Activated naive CD8-positive, alpha-beta T cell treated with anti-CD3 and anti-CD28 coated beads, Interleukin-2, amount 50 U/mL, for 24 hours (primary cell): ENCODE results near the gene MRPS24.
"Not testable (repeated sequence)": the region's sequence is repeated elsewhere in the genome, so short reads cannot be mapped to it uniquely, and the experiment has no call there.

Experiments
- ATAC-seq: fragments of 150-1000 bp; cut with Tn5 transposase; one replicate; pipeline ENCODE4 v1.10.0; 2021
- DNase-seq: peaks from one replicate; pipeline ENCODE4 v3.0.0; 2021
- H3K27ac Mint-ChIP-seq: one replicate; pipeline ENCODE4 v1.8.0; 2021; ENCODE audit warnings: mild to moderate bottlenecking, mixed read lengths
- H3K27me3 Mint-ChIP-seq: one replicate; pipeline ENCODE4 v1.8.0; 2021; ENCODE audit warnings: mixed read lengths
- H3K36me3 Mint-ChIP-seq: one replicate; pipeline ENCODE4 v1.8.0; 2021; ENCODE audit warnings: low read depth, mixed read lengths
- H3K4me1 Mint-ChIP-seq: one replicate; pipeline ENCODE4 v1.8.0; 2021; ENCODE audit warnings: mixed read lengths
- H3K4me3 Mint-ChIP-seq: one replicate; pipeline ENCODE4 v1.8.0; 2021; ENCODE audit warnings: mild to moderate bottlenecking, moderate library complexity, mixed read lengths
- H3K9me3 Mint-ChIP-seq: one replicate; pipeline ENCODE4 v1.8.0; 2021; ENCODE audit warnings: mixed read lengths

The MRPS24 gene

GRCh38 chr7:43869006-43869866 lies at the start of gene MRPS24:
TSS of gene MRPS24 (minus strand) at chr7:43869517. CDS start at chr7:43869495, 22 bp downstream.
- peak; percentile 97 for ATAC-seq
- Mint-ChIP-seq H3K4me3 (peak within 1 kb of the TSS; percentile 84), H3K4me1 (peaks cover 39% of the 10 kb centered on the region), H3K27me3 (peaks cover 6% of the 10 kb centered on the region), H3K27ac (peak within 1 kb of the TSS; percentile 89), H3K36me3 (peaks cover 22% of the 10 kb centered on the region), H3K9me3 (no peaks in the 10 kb centered on the region)
- peak; percentile 96 for DNase-seq

DNA sequence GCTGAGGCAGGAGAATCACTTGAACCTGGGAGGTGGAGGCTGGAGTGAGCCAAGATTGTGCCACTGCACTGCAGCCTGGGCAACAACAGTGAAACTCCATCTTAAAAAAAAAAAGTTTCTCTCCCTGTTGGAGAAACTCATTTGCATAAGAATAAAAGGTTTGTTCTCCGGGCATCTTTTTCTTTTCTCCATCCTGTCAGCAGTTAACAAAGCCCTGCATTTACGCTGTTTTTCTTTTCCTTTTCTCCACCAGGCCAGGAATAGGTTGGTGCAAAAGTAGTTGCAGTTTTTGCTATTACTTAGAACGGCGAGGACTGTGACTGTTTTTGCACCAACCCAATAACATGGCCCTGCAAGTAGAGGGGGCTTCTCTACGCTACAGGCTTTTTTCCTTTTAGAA lies 46.6 kb upstream of the MRPS24 start:
- Mint-ChIP-seq H3K9me3 (peaks cover 5% of the 10 kb centered on the region), H3K27me3 (no peaks in the 10 kb centered on the region), H3K36me3 (peaks cover 10% of the 10 kb centered on the region), H3K4me1 (no peaks in the 10 kb centered on the region), H3K4me3 (no peak overlapping the region), H3K27ac (no peak overlapping the region)
- ATAC-seq: no peak
- no peak for DNase-seq

- Mint-ChIP-seq H3K9me3 (peaks cover 5% of the 10 kb centered on the region), H3K27ac (no peak overlapping the region), H3K4me1 (no peaks in the 10 kb centered on the region), H3K4me3 (no peak overlapping the region), H3K27me3 (no peaks in the 10 kb centered on the region), H3K36me3 (peaks cover 7% of the 10 kb centered on the region)
- no peak for DNase-seq
- ATAC-seq: no peak
These were observed 45.5 kb upstream of the MRPS24 start for GRCh38 chr7:43914795-43915194.

DNA sequence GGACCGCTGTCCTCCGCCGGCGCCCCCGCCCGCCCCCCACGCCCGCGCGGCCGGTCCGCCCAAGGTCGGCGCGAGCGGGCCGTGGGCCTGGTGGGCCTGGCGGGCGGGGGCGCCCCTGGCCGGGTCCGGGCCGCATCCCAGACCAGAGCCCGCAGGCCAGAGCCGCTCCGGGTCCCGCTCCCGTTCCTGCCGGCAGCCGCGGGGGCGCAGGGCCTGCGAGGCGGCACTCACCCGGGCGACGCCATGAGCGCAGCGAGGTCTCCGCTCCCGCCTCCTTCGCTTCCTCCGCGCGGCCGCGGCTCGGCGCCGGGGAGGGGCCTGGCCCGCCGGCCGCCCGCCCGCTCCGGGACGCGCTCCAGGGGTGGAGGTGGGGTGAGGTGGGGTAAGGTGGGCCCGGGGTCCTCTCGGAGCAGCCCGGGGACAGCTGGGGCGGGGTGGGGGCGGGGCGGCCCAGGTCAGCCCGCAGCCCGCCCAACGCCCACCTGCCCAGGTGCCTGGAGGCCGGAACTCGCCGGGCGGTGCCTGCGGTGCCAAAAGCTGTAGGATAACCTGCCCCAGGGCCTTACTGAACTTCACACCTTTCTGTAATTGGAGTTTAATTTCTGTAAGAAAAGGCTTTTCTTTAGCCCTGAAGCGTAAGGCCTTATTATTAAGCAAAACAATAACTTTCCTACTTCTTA lies 37.2 kb upstream of the MRPS24 start, which contains the start of gene URGCP:
Gene URGCP, minus strand, starts transcription at position 266 of the 680 bp plus-strand sequence. Its CDS starts 21 bp downstream, at position 245.
- ATAC-seq: peak; percentile 83
- peak within 1 kb of the TSS; percentile 97 for H3K27ac Mint-ChIP-seq

DNA sequence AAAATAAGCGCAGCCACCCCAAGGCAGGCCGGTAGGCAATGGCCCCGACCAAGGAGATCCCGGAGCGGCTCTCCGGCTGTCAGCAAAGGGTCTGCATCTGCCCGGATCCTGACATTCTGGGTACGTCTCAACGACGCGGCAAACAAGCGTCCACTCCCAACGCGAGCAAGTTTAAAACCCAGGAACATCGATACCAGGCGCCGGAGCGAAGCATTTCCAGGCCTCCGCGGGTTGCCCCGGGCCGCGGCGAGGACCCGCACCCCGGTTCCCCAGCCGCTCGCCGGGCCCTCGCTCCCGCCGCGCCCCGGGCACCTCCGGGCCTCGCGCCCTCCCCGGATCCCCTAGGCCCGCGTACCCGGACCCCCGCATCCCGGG lies 36.6 kb upstream of the MRPS24 start:
- H3K36me3 Mint-ChIP-seq: no peaks in the 10 kb centered on the region
- peaks cover 33% of the 10 kb centered on the region for H3K4me1 Mint-ChIP-seq
- ATAC-seq: peak; percentile 41
- no peaks in the 10 kb centered on the region for H3K9me3 Mint-ChIP-seq
- peak overlapping the region; percentile 97 for H3K27ac Mint-ChIP-seq
- no peaks in the 10 kb centered on the region for H3K27me3 Mint-ChIP-seq
- H3K4me3 Mint-ChIP-seq: peak overlapping the region; percentile 91
- peak; percentile 39 for DNase-seq

More for the DNA sequence above, 37.2 kb upstream of the MRPS24 start, which contains the start of gene URGCP:
- peak within 1 kb of the TSS; percentile 91 for H3K4me3 Mint-ChIP-seq
- no peaks in the 10 kb centered on the region for H3K9me3 Mint-ChIP-seq
- peak; percentile 63 for DNase-seq
- H3K27me3 Mint-ChIP-seq: no peaks in the 10 kb centered on the region
- no peaks in the 10 kb centered on the region for H3K36me3 Mint-ChIP-seq
- H3K4me1 Mint-ChIP-seq: peaks cover 33% of the 10 kb centered on the region

GRCh38 chr7:43905209-43905946 lies 36.1 kb upstream of the MRPS24 start:
- Mint-ChIP-seq H3K36me3 (peaks cover 2% of the 10 kb centered on the region), H3K27me3 (no peaks in the 10 kb centered on the region), H3K27ac (peak overlapping the region; percentile 97), H3K4me3 (peak overlapping the region; percentile 91), H3K4me1 (peaks cover 33% of the 10 kb centered on the region), H3K9me3 (no peaks in the 10 kb centered on the region)
- ATAC-seq (no peak), DNase-seq (no peak)

DNA sequence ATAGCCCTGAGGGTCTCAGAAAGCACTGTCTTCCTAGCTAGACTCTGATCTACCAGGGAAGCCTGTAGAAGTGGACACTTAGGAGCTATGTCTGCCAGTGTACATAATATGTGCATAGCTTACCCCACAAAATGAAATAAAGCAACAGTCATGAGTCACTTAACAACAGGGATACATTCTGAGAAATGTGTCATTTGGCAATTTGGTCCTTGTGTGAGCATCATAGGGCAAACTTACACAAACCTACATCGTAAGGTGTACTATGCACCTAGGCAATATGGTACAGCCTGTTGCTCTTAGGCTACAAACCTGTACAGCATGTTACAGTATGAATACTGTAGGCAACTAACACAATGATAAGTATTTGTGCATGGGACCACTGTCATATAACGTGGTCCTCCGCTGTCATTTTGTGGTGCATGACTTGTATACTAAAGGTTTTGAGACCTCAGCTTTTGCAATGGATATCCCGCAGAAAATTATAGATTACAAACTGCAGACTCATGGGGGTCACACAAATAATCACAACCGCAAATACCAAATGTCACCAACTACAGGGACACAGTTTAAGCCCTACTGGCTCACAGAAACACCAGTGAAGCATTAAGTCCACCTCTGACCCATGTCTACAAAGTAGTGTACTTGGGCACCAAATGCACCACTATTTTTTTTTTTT lies 35.4 kb upstream of the MRPS24 start:
- Mint-ChIP-seq H3K27me3 (no peaks in the 10 kb centered on the region), H3K27ac (no peak overlapping the region), H3K36me3 (peaks cover 2% of the 10 kb centered on the region), H3K9me3 (no peaks in the 10 kb centered on the region), H3K4me1 (peaks cover 33% of the 10 kb centered on the region), H3K4me3 (peak overlapping the region; percentile 8)
- ATAC-seq (peak; percentile 34), DNase-seq (no peak)

DNA sequence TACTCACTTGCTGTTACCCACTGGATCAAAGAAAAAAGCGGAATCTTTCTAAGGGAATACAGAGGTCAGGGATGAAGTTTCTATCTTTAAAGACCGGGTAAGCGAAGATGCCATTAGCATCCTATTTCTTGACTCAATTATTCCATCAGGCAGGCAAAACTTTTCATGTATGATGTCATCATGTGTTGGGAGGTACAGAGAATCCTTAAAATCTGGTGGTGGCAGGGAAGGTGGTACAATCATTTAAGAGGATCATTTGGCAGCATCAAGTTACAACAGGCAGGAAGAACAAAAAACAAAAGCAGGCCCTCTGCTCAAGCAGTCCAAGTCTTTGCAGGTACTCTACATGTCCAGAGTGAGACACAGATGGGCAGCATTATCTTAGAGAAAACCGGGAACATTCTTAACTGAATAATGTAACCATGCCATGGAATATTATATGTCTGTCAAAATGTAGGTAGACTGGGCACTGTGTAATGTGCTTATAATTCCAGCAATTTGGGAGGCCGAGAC lies 33.3 kb upstream of the MRPS24 start:
- no peak for ATAC-seq
- no peaks in the 10 kb centered on the region for H3K9me3 Mint-ChIP-seq
- H3K4me1 Mint-ChIP-seq: peaks cover 33% of the 10 kb centered on the region
- H3K27me3 Mint-ChIP-seq: no peaks in the 10 kb centered on the region
- DNase-seq: no peak
- peaks cover 2% of the 10 kb centered on the region for H3K36me3 Mint-ChIP-seq
- no peak overlapping the region for H3K4me3 Mint-ChIP-seq
- no peak overlapping the region for H3K27ac Mint-ChIP-seq

DNA sequence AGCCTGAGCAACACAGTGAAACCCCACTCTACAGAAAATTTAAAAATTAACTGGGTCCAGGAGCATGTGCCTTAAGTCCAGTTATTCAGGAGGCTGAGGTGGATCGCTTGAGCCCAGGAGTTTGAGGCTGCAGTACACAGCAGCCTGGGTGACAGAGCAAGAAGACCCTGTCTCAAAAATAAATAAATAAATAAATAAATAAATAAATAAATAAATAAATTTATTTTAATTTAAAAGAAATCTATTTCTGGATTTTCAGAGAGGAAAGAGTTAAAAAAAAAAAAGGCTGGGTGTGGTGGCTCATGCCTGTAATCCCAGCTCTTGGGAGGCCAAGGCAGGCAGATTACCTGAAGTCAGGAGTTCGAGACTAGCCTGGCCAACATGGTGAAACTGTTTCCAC lies 29.3 kb upstream of the MRPS24 start:
- ATAC-seq, H3K27me3 Mint-ChIP-seq, DNase-seq, H3K4me3 Mint-ChIP-seq, H3K27ac Mint-ChIP-seq, H3K9me3 Mint-ChIP-seq, H3K36me3 Mint-ChIP-seq: not testable (repeated sequence)
- H3K4me1 Mint-ChIP-seq: peaks cover 13% of the 10 kb centered on the region

- H3K27me3 Mint-ChIP-seq: no peaks in the 10 kb centered on the region
- H3K4me3 Mint-ChIP-seq: no peak overlapping the region
- no peak overlapping the region for H3K27ac Mint-ChIP-seq
- no peaks in the 10 kb centered on the region for H3K9me3 Mint-ChIP-seq
- ATAC-seq (no peak), DNase-seq (no peak)
- peaks cover 16% of the 10 kb centered on the region for H3K4me1 Mint-ChIP-seq
- H3K36me3 Mint-ChIP-seq: peaks cover 8% of the 10 kb centered on the region
These were observed 26.6 kb upstream of the MRPS24 start for GRCh38 chr7:43895847-43896415.

GRCh38 chr7:43891069-43891955 lies 22.0 kb upstream of the MRPS24 start:
- Mint-ChIP-seq H3K36me3 (peaks cover 8% of the 10 kb centered on the region), H3K4me1 (peaks cover 34% of the 10 kb centered on the region), H3K27ac (no peak overlapping the region), H3K4me3 (no peak overlapping the region), H3K27me3 (no peaks in the 10 kb centered on the region), H3K9me3 (no peaks in the 10 kb centered on the region)
- no peak for DNase-seq
- ATAC-seq: no peak

- DNase-seq: no peak
- no peak for ATAC-seq
- Mint-ChIP-seq H3K27me3 (no peaks in the 10 kb centered on the region), H3K4me1 (peaks cover 34% of the 10 kb centered on the region), H3K27ac (no peak overlapping the region), H3K36me3 (peaks cover 9% of the 10 kb centered on the region), H3K9me3 (no peaks in the 10 kb centered on the region), H3K4me3 (no peak overlapping the region)
These were observed 21.2 kb upstream of the MRPS24 start for GRCh38 chr7:43890468-43890867.
